Astrocyte (in vitro differentiated cells and primary cell): ENCODE data around the gene GPC5. TPM values are rescaled to one million over a fixed set of nuclear protein-coding genes. Genes with fewer than 3 reads are reported as not detected.

ENCODE experiments used
- DNase-seq: peaks from one replicate; pipeline ENCODE4 v3.0.0-alpha.2; 2010; ENCODE audit warnings: low read depth
- FAIRE-seq: peaks from 2 replicates; lab custom pipeline; 2011; peaks lifted over from hg19 to GRCh38; lab: Jason Lieb, UNC
- H2AFZ ChIP-seq: 2 replicates; pipeline ENCODE4 v1.6.0; 2012; ENCODE audit warnings: low read depth, low read length, inconsistent platforms
- H3K27ac ChIP-seq: 2 replicates; pipeline ENCODE4 v1.5.1; 2011; ENCODE audit warnings: low read depth, low read length, inconsistent platforms
- H3K27me3 ChIP-seq: 2 replicates; pipeline ENCODE4 v1.6.0; 2011; ENCODE audit warnings: low read length, inconsistent platforms; ENCODE audit not compliant: insufficient read depth
- H3K36me3 ChIP-seq: 2 replicates; pipeline ENCODE4 v1.5.1; 2011; ENCODE audit warnings: low read length, inconsistent platforms; ENCODE audit not compliant: insufficient read depth
- H3K4me1 ChIP-seq: 2 replicates; pipeline ENCODE4 v1.5.1; 2011; ENCODE audit warnings: low read length, inconsistent platforms; ENCODE audit not compliant: insufficient read depth
- H3K4me2 ChIP-seq: 2 replicates; pipeline ENCODE4 v1.6.0; 2012; ENCODE audit warnings: low read length, inconsistent platforms
- H3K4me3 ChIP-seq: 2 replicates; pipeline ENCODE4 v1.5.1; 2011; ENCODE audit warnings: low read depth, mild to moderate bottlenecking, low read length, inconsistent platforms; ENCODE audit not compliant: insufficient read depth
- H3K79me2 ChIP-seq: 2 replicates; pipeline ENCODE4 v1.6.0; 2012; ENCODE audit warnings: mild to moderate bottlenecking, low read length, inconsistent platforms; ENCODE audit not compliant: insufficient read depth
- H3K9ac ChIP-seq: 2 replicates; pipeline ENCODE4 v1.6.0; 2012; ENCODE audit warnings: mild to moderate bottlenecking, low read length, inconsistent platforms
- H3K9me3 ChIP-seq: 2 replicates; pipeline ENCODE4 v1.5.1; 2012; ENCODE audit warnings: low read depth, mild to moderate bottlenecking, low read length, inconsistent platforms; ENCODE audit not compliant: insufficient read depth
- H4K20me1 ChIP-seq: 2 replicates; pipeline ENCODE4 v1.6.0; 2012; ENCODE audit warnings: low read length, inconsistent platforms; ENCODE audit not compliant: insufficient read depth
- H3K27ac Mint-ChIP-seq: one replicate; pipeline ENCODE4 v1.8.0; 2021; ENCODE audit warnings: mild to moderate bottlenecking, mixed read lengths; ENCODE audit not compliant: unreplicated experiment
- H3K27me3 Mint-ChIP-seq: one replicate; pipeline ENCODE4 v1.8.0; 2021; ENCODE audit warnings: low read depth, mixed read lengths; ENCODE audit not compliant: unreplicated experiment
- H3K36me3 Mint-ChIP-seq: one replicate; pipeline ENCODE4 v1.8.0; 2021; ENCODE audit warnings: low read depth, mixed read lengths; ENCODE audit not compliant: unreplicated experiment
- H3K4me1 Mint-ChIP-seq: one replicate; pipeline ENCODE4 v1.8.0; 2021; ENCODE audit warnings: low read depth, mixed read lengths; ENCODE audit not compliant: unreplicated experiment
- H3K4me3 Mint-ChIP-seq: one replicate; pipeline ENCODE4 v1.8.0; 2021; ENCODE audit warnings: mild to moderate bottlenecking, moderate library complexity, mixed read lengths; ENCODE audit not compliant: unreplicated experiment
- H3K9me3 Mint-ChIP-seq: one replicate; pipeline ENCODE4 v1.8.0; 2021; ENCODE audit warnings: mild to moderate bottlenecking, mixed read lengths; ENCODE audit not compliant: unreplicated experiment
- EZH2 ChIP-seq: IDR thresholded peaks from 2 replicates; pipeline ENCODE4 v1.6.1; 2012; ENCODE audit warnings: mild to moderate bottlenecking, low read length, inconsistent platforms; ENCODE audit not compliant: insufficient read depth
- total RNA-seq: library from RNA; stranded (reverse); gene quantifications from 2 replicates; pipeline ENCODE4 v1.2.1, GENCODE V29; 2021
- TF ChIP-seq, protein P1 (sequence below): IDR thresholded peaks from 2 replicates; pipeline ENCODE4 v1.5.1; 2011; ENCODE audit warnings: low read depth, mild to moderate bottlenecking, inconsistent platforms, low read length, moderate library complexity; ENCODE audit not compliant: insufficient read depth

The GPC5 gene
- total RNA-seq, 1 donor from 2014 or later = 1.1 TPM

DNA sequence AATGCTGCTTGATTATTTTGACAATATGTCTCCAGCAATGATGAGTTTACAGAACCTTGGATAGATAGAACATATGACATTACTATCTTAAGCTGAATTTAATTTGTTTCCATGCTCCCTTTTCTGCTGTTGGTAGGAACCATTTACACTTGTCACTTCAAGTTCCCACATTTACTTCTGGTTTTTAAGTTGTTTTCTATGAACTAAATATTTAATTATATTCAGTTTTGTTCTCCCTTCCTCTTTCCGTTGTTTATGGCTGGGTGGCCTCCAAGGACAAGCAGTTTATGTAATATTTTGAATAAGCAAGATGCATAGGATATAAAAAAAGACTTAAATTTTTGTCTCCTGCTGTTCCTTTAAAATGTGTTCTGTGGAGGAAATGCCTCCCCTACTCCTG, 860.6 kb downstream of the GPC5 start:
- Histone ChIP-seq H3K79me2 (no peaks in the 10 kb centered on the region), H3K27me3 (no peaks in the 10 kb centered on the region), H3K4me1 (no peaks in the 10 kb centered on the region), H4K20me1 (no peaks in the 10 kb centered on the region), H3K9me3 (no peaks in the 10 kb centered on the region), H3K9ac (no peak overlapping the region), H3K27ac (no peak overlapping the region), H2AFZ (no peak overlapping the region), H3K4me2 (no peak overlapping the region), H3K4me3 (no peak overlapping the region), H3K36me3 (no peaks in the 10 kb centered on the region)
- no peak overlapping the region for H3K27ac Mint-ChIP-seq
- no peak for FAIRE-seq
- H3K36me3 Mint-ChIP-seq = no peaks in the 10 kb centered on the region
- TF ChIP-seq EZH2 = no peak
- TF ChIP-seq, protein P1, sequence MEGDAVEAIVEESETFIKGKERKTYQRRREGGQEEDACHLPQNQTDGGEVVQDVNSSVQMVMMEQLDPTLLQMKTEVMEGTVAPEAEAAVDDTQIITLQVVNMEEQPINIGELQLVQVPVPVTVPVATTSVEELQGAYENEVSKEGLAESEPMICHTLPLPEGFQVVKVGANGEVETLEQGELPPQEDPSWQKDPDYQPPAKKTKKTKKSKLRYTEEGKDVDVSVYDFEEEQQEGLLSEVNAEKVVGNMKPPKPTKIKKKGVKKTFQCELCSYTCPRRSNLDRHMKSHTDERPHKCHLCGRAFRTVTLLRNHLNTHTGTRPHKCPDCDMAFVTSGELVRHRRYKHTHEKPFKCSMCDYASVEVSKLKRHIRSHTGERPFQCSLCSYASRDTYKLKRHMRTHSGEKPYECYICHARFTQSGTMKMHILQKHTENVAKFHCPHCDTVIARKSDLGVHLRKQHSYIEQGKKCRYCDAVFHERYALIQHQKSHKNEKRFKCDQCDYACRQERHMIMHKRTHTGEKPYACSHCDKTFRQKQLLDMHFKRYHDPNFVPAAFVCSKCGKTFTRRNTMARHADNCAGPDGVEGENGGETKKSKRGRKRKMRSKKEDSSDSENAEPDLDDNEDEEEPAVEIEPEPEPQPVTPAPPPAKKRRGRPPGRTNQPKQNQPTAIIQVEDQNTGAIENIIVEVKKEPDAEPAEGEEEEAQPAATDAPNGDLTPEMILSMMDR = no peak
- H3K9me3 Mint-ChIP-seq = no peaks in the 10 kb centered on the region
- H3K4me1 Mint-ChIP-seq = peaks cover 7% of the 10 kb centered on the region
- no peak for DNase-seq
- no peak overlapping the region for H3K4me3 Mint-ChIP-seq
- H3K27me3 Mint-ChIP-seq = no peaks in the 10 kb centered on the region

DNA sequence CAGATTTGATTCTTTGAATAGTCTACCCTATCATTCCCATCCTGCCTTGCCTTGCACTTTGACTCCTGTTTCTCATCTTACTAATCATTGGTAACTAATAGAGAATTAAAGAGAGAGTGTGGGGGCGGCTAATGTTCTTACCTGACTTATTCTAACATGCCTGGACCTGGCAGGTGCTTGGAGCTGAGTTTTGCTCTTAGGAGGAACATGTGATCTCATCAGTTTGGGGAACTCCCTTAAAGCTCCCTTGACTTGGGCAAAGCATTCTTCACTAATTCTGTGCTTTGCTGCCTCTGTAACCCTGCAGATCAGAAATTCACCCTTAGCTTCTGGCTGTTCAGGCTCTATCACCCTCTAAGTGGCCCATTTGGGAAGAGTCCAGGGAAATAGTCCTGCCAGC, 861.1 kb downstream of the GPC5 start:
- Histone ChIP-seq H2AFZ (no peak overlapping the region), H3K36me3 (no peaks in the 10 kb centered on the region), H3K27me3 (no peaks in the 10 kb centered on the region), H3K9ac (no peak overlapping the region), H3K27ac (no peak overlapping the region), H3K4me1 (no peaks in the 10 kb centered on the region), H3K9me3 (no peaks in the 10 kb centered on the region), H3K4me3 (no peak overlapping the region), H3K4me2 (no peak overlapping the region), H4K20me1 (no peaks in the 10 kb centered on the region), H3K79me2 (no peaks in the 10 kb centered on the region)
- no peaks in the 10 kb centered on the region for H3K9me3 Mint-ChIP-seq
- FAIRE-seq = no peak
- peaks cover 7% of the 10 kb centered on the region for H3K4me1 Mint-ChIP-seq
- H3K27ac Mint-ChIP-seq = no peak overlapping the region
- no peak for DNase-seq
- H3K27me3 Mint-ChIP-seq = no peaks in the 10 kb centered on the region
- H3K36me3 Mint-ChIP-seq = no peaks in the 10 kb centered on the region
- H3K4me3 Mint-ChIP-seq = no peak overlapping the region
- no peak for TF ChIP-seq EZH2
- TF ChIP-seq, protein P1 = no peak

DNA sequence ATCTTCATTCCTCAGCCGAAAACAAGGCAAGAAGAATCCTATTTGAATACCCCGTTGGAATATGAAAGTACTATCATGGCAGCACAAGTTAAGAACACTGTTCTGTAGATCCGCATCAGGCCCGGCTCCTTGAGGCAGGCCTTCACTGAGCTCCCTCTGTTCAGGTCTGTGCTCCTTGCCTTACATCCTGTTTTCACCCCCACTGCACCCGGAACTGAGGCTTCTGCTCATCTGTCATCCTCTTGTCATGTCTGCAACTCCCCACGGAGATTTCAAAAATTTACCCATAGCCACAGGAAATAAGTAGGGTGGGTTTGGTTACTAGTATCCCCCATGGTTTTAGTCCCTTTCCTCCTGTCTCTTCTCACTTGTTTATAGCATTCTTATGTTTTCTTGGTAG, 861.9 kb downstream of the GPC5 start:
- H3K9me3 Mint-ChIP-seq = no peaks in the 10 kb centered on the region
- no peaks in the 10 kb centered on the region for H4K20me1 ChIP-seq
- no peak overlapping the region for H3K4me3 Mint-ChIP-seq
- H2AFZ ChIP-seq = no peak overlapping the region
- no peaks in the 10 kb centered on the region for H3K27me3 ChIP-seq
- no peak for DNase-seq
- H3K4me2 ChIP-seq = no peak overlapping the region
- no peak for FAIRE-seq
- no peaks in the 10 kb centered on the region for H3K36me3 Mint-ChIP-seq
- H3K27me3 Mint-ChIP-seq = no peaks in the 10 kb centered on the region
- no peak overlapping the region for H3K27ac ChIP-seq
- H3K4me1 Mint-ChIP-seq = peaks cover 10% of the 10 kb centered on the region
- H3K27ac Mint-ChIP-seq = no peak overlapping the region
- no peaks in the 10 kb centered on the region for H3K9me3 ChIP-seq
- H3K4me3 ChIP-seq = no peak overlapping the region
- H3K79me2 ChIP-seq = no peaks in the 10 kb centered on the region
- H3K9ac ChIP-seq = no peak overlapping the region
- TF ChIP-seq, protein P1 = no peak
- TF ChIP-seq EZH2 = no peak
- no peaks in the 10 kb centered on the region for H3K36me3 ChIP-seq
- H3K4me1 ChIP-seq = no peaks in the 10 kb centered on the region
